Erythroblast (primary cell): ENCODE results near the gene INSM2.

ENCODE experiments used
- GATA1 ChIP-seq: IDR thresholded peaks from 2 replicates; pipeline ENCODE4 v1.6.1; 2011; ENCODE audit warnings: low read depth, mild to moderate bottlenecking, control low read depth, low read length, moderate library complexity
- POLR2A ChIP-seq: IDR thresholded peaks from 2 replicates; pipeline ENCODE4 v1.6.1; 2011; ENCODE audit warnings: mild to moderate bottlenecking, low read length

GRCh38 chr14:35503646-35504045, 30.3 kb upstream of the INSM2 start:
- TF ChIP-seq POLR2A = no peak
- no peak for TF ChIP-seq GATA1
